Ovary (tissue), 3 donors: Measurements from ENCODE around the gene OR4S1.
"Not testable (repeated sequence)": the region's sequence is repeated elsewhere in the genome, so short reads cannot be mapped to it uniquely, and the experiment has no call there.

Source experiments
- CTCF ChIP-seq, 3 donors: fragments of 450-650 bp in 2 of 3; fragments of 200-600 bp in 1 of 3; IDR thresholded peaks; one replicate each; pipeline versions ENCODE4 v1.5.1 to v1.8.0; 2016 to 2022; ENCODE audit warnings: antibody characterized with exemption in 3 of 3, mild to moderate bottlenecking in 1 of 3
- POLR2A ChIP-seq: fragments of 450-650 bp; IDR thresholded peaks from one replicate; pipeline ENCODE4 v1.6.1; 2017; ENCODE audit warnings: antibody characterized with exemption, mild to moderate bottlenecking, moderate library complexity
- donor health status: DM: no; HTN: no; CAD: no.

DNA sequence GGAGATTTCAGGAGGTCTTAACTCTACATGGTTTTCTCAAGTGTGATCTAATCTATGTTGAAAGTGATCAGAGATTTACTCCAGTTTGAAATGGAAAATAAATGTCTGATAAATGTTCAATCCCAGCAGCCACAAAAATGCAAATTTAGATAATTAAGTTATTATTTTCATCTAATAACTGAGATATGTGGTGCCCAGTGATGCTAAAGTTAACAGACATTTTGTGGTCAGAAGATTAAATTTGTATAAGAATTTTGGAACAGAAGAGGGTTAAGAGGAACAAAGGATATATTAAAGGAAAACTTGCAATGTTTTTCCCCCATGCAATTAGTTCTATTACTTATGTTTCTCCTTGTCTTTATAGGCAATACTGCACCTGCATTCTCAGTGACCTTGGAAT, 18.6 kb downstream of the OR4S1 start, which contains the start of gene OR4C3:
- not testable (repeated sequence) for TF ChIP-seq POLR2A; CTCF (IDR thresholded peaks at IDR 0.05)
